ENCODE measurements around the gene ADCY7.

GRCh38 chr16:50281391-50282009 is 15.1 kb downstream of the ADCY7 start:
- no peak for TF ChIP-seq ARNT (IDR thresholded peaks at IDR 0.05)
- no peak for TF ChIP-seq TARDBP (IDR thresholded peaks at IDR 0.05)
- no peak for TF ChIP-seq SP1 (IDR thresholded peaks at IDR 0.05)
- TF ChIP-seq LEF1 (IDR thresholded peaks at IDR 0.05; ENCODE audit: borderline replicate concordance) = no peak
- no peak for TF ChIP-seq ELF4 (IDR thresholded peaks at IDR 0.05)
- TF ChIP-seq NFRKB (IDR thresholded peaks at IDR 0.05) = no peak
- TF ChIP-seq HDGF (IDR thresholded peaks at IDR 0.05; ENCODE audit: borderline replicate concordance) = no peak
- no peak for TF ChIP-seq FOXK2 (IDR thresholded peaks at IDR 0.05)
- no peak for TF ChIP-seq CTBP1 (IDR thresholded peaks at IDR 0.05; ENCODE audit: borderline replicate concordance)
- no peak for TF ChIP-seq FOXA1 (IDR thresholded peaks at IDR 0.05)
- no peak for TF ChIP-seq SUZ12 (IDR thresholded peaks at IDR 0.05)
